H9 (cell line): ENCODE results near the gene PTPRN2. TPM values are rescaled to one million over a fixed set of nuclear protein-coding genes. Genes with fewer than 3 reads are reported as not detected.

Source experiments
- DNase-seq: peaks from one replicate; pipeline ENCODE4 v3.0.0-alpha.2; 2017
- H2AFZ ChIP-seq: one replicate; pipeline ENCODE4 v1.6.1; 2013; ENCODE audit warnings: mild to moderate bottlenecking, low read length, control low read depth, moderate library complexity
- H2AK5ac ChIP-seq: 2 replicates; pipeline ENCODE4 v1.6.1; 2013; ENCODE audit warnings: low read length, control low read depth, mixed read lengths; ENCODE audit not compliant: insufficient read length
- H2BK120ac ChIP-seq: one replicate; pipeline ENCODE4 v1.6.1; 2013; ENCODE audit warnings: low read depth, mild to moderate bottlenecking, low read length, control low read depth, inconsistent platforms; ENCODE audit not compliant: poor library complexity, severe bottlenecking
- H2BK12ac ChIP-seq: 2 replicates; pipeline ENCODE4 v1.6.1; 2013; ENCODE audit warnings: low read length, control low read depth, mixed read lengths, low read depth; ENCODE audit not compliant: insufficient read length
- H2BK15ac ChIP-seq: 2 replicates; pipeline ENCODE4 v1.6.1; 2013; ENCODE audit warnings: low read depth, low read length, control low read depth
- H2BK20ac ChIP-seq: one replicate; pipeline ENCODE4 v1.6.1; 2013; ENCODE audit warnings: low read depth, mild to moderate bottlenecking, low read length, control low read depth, inconsistent platforms; ENCODE audit not compliant: poor library complexity, severe bottlenecking
- H2BK5ac ChIP-seq: 2 replicates; pipeline ENCODE4 v1.6.1; 2013; ENCODE audit warnings: low read length, control low read depth, mixed read lengths; ENCODE audit not compliant: insufficient read length
- H3K14ac ChIP-seq: 2 replicates; pipeline ENCODE4 v1.6.1; 2013; ENCODE audit warnings: low read length, control low read depth; ENCODE audit not compliant: insufficient read depth
- H3K18ac ChIP-seq: 2 replicates; pipeline ENCODE4 v1.6.1; 2013; ENCODE audit warnings: low read depth, mild to moderate bottlenecking, mixed read lengths, low read length, control low read depth; ENCODE audit not compliant: insufficient read length
- H3K23ac ChIP-seq: 2 replicates; pipeline ENCODE4 v1.6.1; 2013; ENCODE audit warnings: low read length, control low read depth, mixed read lengths, low read depth; ENCODE audit not compliant: insufficient read length
- H3K23me2 ChIP-seq: 2 replicates; pipeline ENCODE4 v1.6.1; 2013; ENCODE audit warnings: low read depth, mild to moderate bottlenecking, mixed read lengths, low read length, control low read depth; ENCODE audit not compliant: insufficient read length, poor library complexity, severe bottlenecking
- H3K27ac ChIP-seq: 2 replicates; pipeline ENCODE4 v1.5.1; 2013; ENCODE audit warnings: low read length, control low read depth, mixed read lengths, low read depth; ENCODE audit not compliant: insufficient read length
- H3K27me3 ChIP-seq: 2 replicates; pipeline ENCODE4 v1.6.1; 2013; ENCODE audit warnings: low read length, control low read depth, inconsistent platforms; ENCODE audit not compliant: insufficient read depth
- H3K4ac ChIP-seq: 2 replicates; pipeline ENCODE4 v1.6.1; 2013; ENCODE audit warnings: low read depth, mild to moderate bottlenecking, control low read depth, inconsistent platforms, low read length, moderate library complexity
- H3K4me1 ChIP-seq: 2 replicates; pipeline ENCODE4 v1.6.1; 2013; ENCODE audit warnings: low read length, control low read depth, inconsistent platforms; ENCODE audit not compliant: insufficient read depth
- H3K4me2 ChIP-seq: 2 replicates; pipeline ENCODE4 v1.6.1; 2013; ENCODE audit warnings: low read length, control low read depth, mixed read lengths; ENCODE audit not compliant: insufficient read length, insufficient read depth
- H3K56ac ChIP-seq: 2 replicates; pipeline ENCODE4 v1.6.1; 2013; ENCODE audit warnings: low read depth, mild to moderate bottlenecking, mixed read lengths, low read length, control low read depth; ENCODE audit not compliant: insufficient read length
- H3K79me1 ChIP-seq: 2 replicates; pipeline ENCODE4 v1.6.1; 2013; ENCODE audit warnings: low read depth, mild to moderate bottlenecking, moderate library complexity, low read length, control low read depth, inconsistent platforms; ENCODE audit not compliant: insufficient read depth, poor library complexity, severe bottlenecking
- H3K79me2 ChIP-seq: 2 replicates; pipeline ENCODE4 v1.6.1; 2013; ENCODE audit warnings: low read length, control low read depth, inconsistent platforms; ENCODE audit not compliant: insufficient read depth
- H3K9ac ChIP-seq: 2 replicates; pipeline ENCODE4 v1.6.1; 2013; ENCODE audit warnings: low read length, control low read depth, mixed read lengths; ENCODE audit not compliant: insufficient read length; ENCODE audit errors: extremely low read depth
- H3K9me3 ChIP-seq: one replicate; pipeline ENCODE4 v1.6.1; 2013; ENCODE audit warnings: low read depth, low read length, inconsistent platforms; ENCODE audit not compliant: control insufficient read depth
- H3T11ph ChIP-seq: one replicate; pipeline ENCODE4 v1.6.1; 2013; ENCODE audit warnings: mild to moderate bottlenecking, low read length, control low read depth, inconsistent platforms
- H4K20me1 ChIP-seq: one replicate; pipeline ENCODE4 v1.6.1; 2013; ENCODE audit not compliant: control insufficient read depth, insufficient read length, insufficient read depth
- H4K5ac ChIP-seq: 2 replicates; pipeline ENCODE4 v1.6.1; 2013; ENCODE audit warnings: low read depth, mild to moderate bottlenecking, mixed read lengths, low read length, control low read depth; ENCODE audit not compliant: insufficient read length
- H4K8ac ChIP-seq: replicated peaks from 2 replicates; pipeline ENCODE4 v1.6.1; 2013; ENCODE audit warnings: low read length, control low read depth, mixed read lengths, low read depth; ENCODE audit not compliant: insufficient read length
- H4K91ac ChIP-seq: 2 replicates; pipeline ENCODE4 v1.6.1; 2013; ENCODE audit warnings: low read depth, mild to moderate bottlenecking, moderate library complexity, mixed read lengths, low read length, control low read depth; ENCODE audit not compliant: insufficient read length
- H3K27ac Mint-ChIP-seq, 3 experiments: 2 replicates in 2 of 3; 3 replicates in 1 of 3; pipeline ENCODE4 v1.8.0; 2020 to 2021; ENCODE audit warnings: mixed read lengths in 3 of 3, mild to moderate bottlenecking in 1 of 3, moderate library complexity in 1 of 3
- H3K27me3 Mint-ChIP-seq: 2 replicates; pipeline ENCODE4 v1.8.0; 2021; ENCODE audit warnings: low read depth, mild to moderate bottlenecking, moderate library complexity, mixed read lengths
- H3K36me3 Mint-ChIP-seq, 3 experiments: 2 replicates in 2 of 3; 3 replicates in 1 of 3; pipeline ENCODE4 v1.8.0; 2020 to 2021; ENCODE audit warnings: low read depth in 3 of 3, mixed read lengths in 3 of 3; ENCODE audit not compliant: insufficient read depth in 1 of 3
- H3K4me1 Mint-ChIP-seq, 2 experiments: 2 replicates each; pipeline ENCODE4 v1.8.0; 2020; ENCODE audit warnings: mixed read lengths in 2 of 2
- H3K4me3 Mint-ChIP-seq, 2 experiments: 2 replicates in 1 of 2; 3 replicates in 1 of 2; pipeline ENCODE4 v1.8.0; 2020 to 2021; ENCODE audit warnings: mild to moderate bottlenecking in 2 of 2, mixed read lengths in 2 of 2, moderate library complexity in 1 of 2
- H3K9me3 Mint-ChIP-seq, 2 experiments: 2 replicates in 1 of 2; 3 replicates in 1 of 2; pipeline ENCODE4 v1.8.0; 2020; ENCODE audit warnings: mild to moderate bottlenecking in 2 of 2, mixed read lengths in 2 of 2, moderate library complexity in 1 of 2
- CTCF ChIP-seq: fragments of 200-600 bp; sonication (generic); conservative IDR thresholded peaks from 3 replicates; pipeline ENCODE4 v1.8.0; 2021; ENCODE audit warnings: antibody characterized with exemption, mild to moderate bottlenecking
- WGBS: extraction: QIAGEN DNeasy Blood & Tissue Kit; methylation state at CpG from one replicate; pipeline ENCODE4 v1.1.7; 2013; ENCODE audit warnings: missing lambda C conversion rate, low lambda C conversion rate, mixed read lengths; ENCODE audit not compliant: insufficient read length; ENCODE audit errors: extremely low coverage; 5-methylcytosine and 5-hydroxymethylcytosine counted together
- total RNA-seq: library from RNA; stranded (reverse); gene quantifications from 2 replicates; pipeline ENCODE4 v1.2.1, GENCODE V29; 2021

Gene PTPRN2
- total RNA-seq, 1 experiment from 2014 or later: 5.2 TPM

GRCh38 chr7:157832421-157832820 is 755.2 kb downstream of the PTPRN2 start:
- Histone ChIP-seq H2BK120ac (no peak overlapping the region), H3K23me2 (no peaks in the 10 kb centered on the region), H2AFZ (no peak overlapping the region), H3K23ac (no peak overlapping the region), H4K91ac (no peak overlapping the region), H3K27ac (no peak overlapping the region), H3K79me2 (no peaks in the 10 kb centered on the region), H4K5ac (no peak overlapping the region), H3K56ac (no peak overlapping the region), H3K4me1 (peaks cover 11% of the 10 kb centered on the region; the same call in 1 of the 2 replicates), H3K9ac (no peak overlapping the region), H3K4me2 (no peak overlapping the region), H2BK5ac (no peak overlapping the region), H2BK20ac (no peak overlapping the region), H4K20me1 (no peaks in the 10 kb centered on the region), H2BK12ac (no peak overlapping the region), H2BK15ac (no peak overlapping the region), H2AK5ac (no peak overlapping the region), H3K79me1 (no peaks in the 10 kb centered on the region), H3K4ac (no peak overlapping the region), H3K27me3 (no peaks in the 10 kb centered on the region), H3K9me3 (no peaks in the 10 kb centered on the region), H3K14ac (no peak overlapping the region), H3T11ph (no peak overlapping the region), H3K18ac (no peak overlapping the region), H4K8ac (no peak overlapping the region)
- no peaks in the 10 kb centered on the region for H3K9me3 Mint-ChIP-seq
- peaks cover 31 to 32% of the 10 kb centered on the region in 2 experiments for H3K4me1 Mint-ChIP-seq
- H3K4me3 Mint-ChIP-seq: no peak overlapping the region
- no peaks in the 10 kb centered on the region for H3K36me3 Mint-ChIP-seq
- peaks cover 4% of the 10 kb centered on the region for H3K27me3 Mint-ChIP-seq
- TF ChIP-seq CTCF: no peak
- no CpG with 5 or more reads among the region's 6 CpGs for WGBS
- H3K27ac Mint-ChIP-seq: peak overlapping the region in 1 of 3 experiments; percentile 50; a peak in 1 of 7 replicates
- no peak for DNase-seq
